Measurements from ENCODE around the gene EML5.
A peak's percentile ranks its signal among the peaks of the same experiment; 100 is the strongest.

EML5 gene

DNA sequence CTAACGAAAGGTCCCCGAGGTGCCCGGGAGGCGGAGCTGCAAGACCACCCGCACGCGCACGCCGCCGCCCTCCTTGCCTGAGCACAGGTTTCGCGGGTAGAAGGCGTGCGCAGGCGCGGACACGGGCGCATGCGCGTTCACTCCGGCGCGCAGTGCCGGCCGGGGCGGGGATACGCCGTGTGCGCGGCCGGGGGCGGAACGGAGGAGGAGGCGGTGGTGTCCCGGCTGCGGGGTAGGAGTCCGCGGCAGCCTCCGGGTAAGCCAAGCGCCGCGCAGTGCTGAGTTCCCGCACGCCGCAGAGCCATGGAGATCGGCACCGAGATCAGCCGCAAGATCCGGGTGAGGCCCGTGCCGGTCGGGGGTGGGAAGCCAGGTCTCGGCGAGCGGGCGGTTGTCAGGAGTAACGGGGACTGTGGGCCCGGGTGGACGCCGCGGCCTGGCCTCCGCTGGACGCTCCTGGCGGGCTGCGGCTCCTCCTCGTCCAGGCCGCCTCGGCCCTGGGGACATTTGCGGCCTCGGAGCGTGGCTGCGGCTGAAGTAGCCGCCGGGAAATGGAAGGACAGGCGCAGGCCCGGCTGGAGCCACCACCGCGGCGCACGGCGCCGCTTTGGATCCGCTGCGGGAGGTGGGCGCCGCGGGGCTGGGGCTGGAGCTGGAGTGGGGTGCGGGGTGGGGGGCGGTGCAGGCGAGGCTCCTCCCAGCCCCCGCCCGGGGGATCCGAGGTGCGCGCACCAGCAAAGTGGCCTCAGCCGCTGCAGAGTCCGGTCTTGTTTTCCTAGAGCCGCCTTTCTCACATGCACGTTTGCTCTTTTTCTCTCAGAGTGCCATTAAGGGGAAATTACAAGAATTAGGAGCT is 229.7 kb downstream of the EML5 start, which contains the start of gene ZC3H14:
Gene ZC3H14 (plus strand): TSS at position 207 of the 856 bp plus-strand sequence. CDS start 97 bp downstream, at position 304.
- peak; percentile 69 to 76 for DNase-seq (ENCODE audit: low read depth in 2 of 2)

DNA sequence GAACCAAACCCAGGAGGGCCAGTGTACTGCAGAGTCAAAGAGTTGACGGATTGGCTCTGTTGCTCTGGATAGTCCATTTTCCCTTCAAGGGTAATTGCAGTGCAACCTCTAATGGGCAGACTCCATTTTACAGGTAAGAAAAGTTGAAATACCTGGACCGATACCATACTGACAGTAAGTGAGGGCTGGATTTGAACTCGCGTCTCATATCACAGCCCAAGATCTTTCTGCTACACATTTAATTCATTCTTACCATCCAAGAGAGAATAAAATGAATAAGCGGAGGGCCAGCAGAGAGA is 230.3 kb downstream of the EML5 start:
- DNase-seq (ENCODE audit: low read depth in 2 of 2) = no peak

Data from activated CD4-positive, alpha-beta T cell treated with anti-CD3 and anti-CD28 coated beads for 24 hours (primary cell).